WI38 (cell line): Measurements from ENCODE around the gene MDK.

Experiments
- H3K4me3 ChIP-seq: 2 replicates; pipeline ENCODE4 v1.5.1; 2011; ENCODE audit warnings: low read depth, mild to moderate bottlenecking, control low read depth, low read length
- CTCF ChIP-seq: IDR thresholded peaks from 2 replicates; pipeline ENCODE4 v1.5.1; 2012; ENCODE audit warnings: low read depth, mild to moderate bottlenecking, control low read depth, low read length

MDK gene, protein sequence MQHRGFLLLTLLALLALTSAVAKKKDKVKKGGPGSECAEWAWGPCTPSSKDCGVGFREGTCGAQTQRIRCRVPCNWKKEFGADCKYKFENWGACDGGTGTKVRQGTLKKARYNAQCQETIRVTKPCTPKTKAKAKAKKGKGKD

GRCh38 chr11:46381048-46381818 is at the start of gene MDK:
TSS of gene MDK (plus strand) at chr11:46381669. CDS start at chr11:46382058, 389 bp downstream.
- TF ChIP-seq CTCF: no peak
- H3K4me3 ChIP-seq: peak within 1 kb of the TSS; percentile 64

GRCh38 chr11:46332093-46332567 is 49.3 kb upstream of the MDK start:
- no peak overlapping the region for H3K4me3 ChIP-seq

GRCh38 chr11:46332568-46333393 is 48.7 kb upstream of the MDK start:
- TF ChIP-seq CTCF: no peak
- H3K4me3 ChIP-seq: 0 out of 2 replicates have a peak overlapping the region, but pooled peaks have one; percentile 20

More at GRCh38 chr11:46332093-46332567, 49.3 kb upstream of the MDK start:
- TF ChIP-seq CTCF: no peak

GRCh38 chr11:46333394-46333947 is 48.0 kb upstream of the MDK start:
- TF ChIP-seq CTCF: no peak
- H3K4me3 ChIP-seq: no peak overlapping the region

- no peak for TF ChIP-seq CTCF
- no peak overlapping the region for H3K4me3 ChIP-seq
Observed at GRCh38 chr11:46334211-46334610, 47.3 kb upstream of the MDK start.

DNA sequence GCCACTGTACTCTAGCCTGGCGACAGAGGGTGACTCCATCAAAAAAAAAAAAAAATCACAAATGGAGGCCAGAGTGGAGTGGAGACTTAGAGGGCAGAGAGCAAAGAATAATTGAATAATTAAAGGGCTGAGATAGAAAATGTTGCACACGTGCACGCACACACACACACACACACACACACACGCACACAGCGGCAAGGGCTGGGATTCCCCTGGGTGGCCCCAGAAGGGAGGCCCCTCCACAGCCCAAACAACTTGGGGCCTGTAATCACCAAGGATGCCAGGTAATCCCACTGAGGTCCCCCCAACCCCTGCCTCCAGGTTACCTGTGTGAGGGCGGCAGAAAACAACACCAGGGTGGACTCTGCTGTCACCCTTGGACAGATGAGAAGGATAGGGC is 46.2 kb upstream of the MDK start:
- H3K4me3 ChIP-seq: no peak overlapping the region
- no peak for TF ChIP-seq CTCF
